HepG2 (cell line): ENCODE results near the gene ARHGAP45. TPM values are rescaled to one million over a fixed set of nuclear protein-coding genes. Genes with fewer than 3 reads are reported as not detected.

Experiments used
- ATAC-seq: fragments of 200-7000 bp; cut with Tn5 transposase; 3 replicates; pipeline ENCODE4 v1.9.1; 2020; ENCODE audit warnings: mild to moderate bottlenecking, moderate library complexity
- BruUV-seq: library from RNA; stranded (reverse); fragments of 400-500 nt; replicated peaks from 2 replicates; lab custom pipeline; 2021; lab: Mats Ljungman, UMichigan
- CTCF ChIA-PET: fragments of 300-600 bp; formaldehyde crosslinking; extraction: SDS; loops from one replicate; lab custom pipeline; 2021; ENCODE audit warnings: low total read pairs, inconsistent platforms, low intra/inter-chr PET ratio; lab: Yijun Ruan, JAX
- POLR2A ChIA-PET: fragments of 350-600 bp; sonication (Branson Sonifier 250); formaldehyde crosslinking; loops from one replicate; lab custom pipeline; 2020; ENCODE audit warnings: antibody characterized with exemption, inconsistent platforms; lab: Yijun Ruan, JAX
- DNase-seq: peaks from one replicate; pipeline ENCODE4 v3.0.0-alpha.2; 2015; ENCODE audit warnings: low spot score
- FAIRE-seq: peaks from 3 replicates; lab custom pipeline; 2011; peaks lifted over from hg19 to GRCh38; lab: Jason Lieb, UNC
- H2AFZ ChIP-seq: one replicate; pipeline ENCODE4 v1.6.1; 2011; ENCODE audit warnings: low read length, inconsistent platforms
- H3K27ac ChIP-seq: fragments of 300-600 bp; 3 replicates; pipeline ENCODE4 v1.8.0; 2011; ENCODE audit warnings: mixed run types, mild to moderate bottlenecking, mixed read lengths, low read length, inconsistent platforms; ENCODE audit not compliant: insufficient read depth; ENCODE audit errors: extremely low read length
- H3K27me3 ChIP-seq, 2 experiments: fragments of 200-600 bp in 1 of 2; 2 replicates in 1 of 2; 3 replicates in 1 of 2; pipeline versions ENCODE4 v1.6.0 to v1.8.0; 2011; ENCODE audit warnings: low read length in 2 of 2, mild to moderate bottlenecking in 2 of 2, moderate library complexity in 2 of 2, inconsistent platforms in 1 of 2; ENCODE audit not compliant: insufficient read depth in 2 of 2, control insufficient read depth in 1 of 2
- H3K36me3 ChIP-seq, 2 experiments: fragments of 200-600 bp in 1 of 2; replicated peaks in 1 of 2; 2 replicates in 1 of 2; 3 replicates in 1 of 2; pipeline versions ENCODE4 v1.5.1 to v1.8.0; 2011; ENCODE audit warnings: low read length in 2 of 2, inconsistent platforms in 1 of 2; ENCODE audit not compliant: insufficient read depth in 2 of 2, control insufficient read depth in 1 of 2
- H3K4me1 ChIP-seq: 2 replicates; pipeline ENCODE4 v1.5.1; 2012; ENCODE audit warnings: low read length, inconsistent platforms; ENCODE audit not compliant: insufficient read depth
- H3K4me2 ChIP-seq: 2 replicates; pipeline ENCODE4 v1.6.0; 2011; ENCODE audit warnings: low read depth, low read length, inconsistent platforms
- H3K4me3 ChIP-seq, 3 experiments: fragments of 200-600 bp in 1 of 3; sonication (generic), shearing (Covaris generic) in 1 of 3; replicated peaks in 1 of 3; 2 replicates each; pipeline ENCODE4 v1.5.1; 2011 to 2016; ENCODE audit warnings: low read length in 3 of 3, inconsistent platforms in 2 of 3, low read depth in 2 of 3, mild to moderate bottlenecking in 2 of 3, control low read depth in 1 of 3, mixed read lengths in 1 of 3; ENCODE audit not compliant: insufficient read depth in 1 of 3
- H3K79me2 ChIP-seq: one replicate; pipeline ENCODE4 v1.6.1; 2011; ENCODE audit warnings: low read length, inconsistent platforms; ENCODE audit not compliant: insufficient read depth
- H3K9ac ChIP-seq: 2 replicates; pipeline ENCODE4 v1.6.0; 2011; ENCODE audit warnings: mild to moderate bottlenecking, low read depth, low read length, inconsistent platforms; ENCODE audit not compliant: insufficient read depth
- H3K9me3 ChIP-seq: 2 replicates; pipeline ENCODE4 v1.5.1; 2012; ENCODE audit warnings: mild to moderate bottlenecking, low read length
- H4K20me1 ChIP-seq: 2 replicates; pipeline ENCODE4 v1.6.0; 2011; ENCODE audit warnings: inconsistent platforms, mild to moderate bottlenecking, low read length, moderate library complexity; ENCODE audit not compliant: insufficient read depth
- DMAP1 ChIP-seq: IDR thresholded peaks from 2 replicates; pipeline ENCODE4 v1.6.1; 2016
- ELF1 ChIP-seq: sonication (generic); formaldehyde crosslinking; IDR thresholded peaks from 2 replicates; pipeline ENCODE4 v1.4.0; 2020; ENCODE audit warnings: missing genetic modification reagents
- EP300 ChIP-seq, 3 experiments: sonication (generic) in 1 of 3; formaldehyde crosslinking in 1 of 3; IDR thresholded peaks; 2 replicates each; pipeline versions ENCODE4 v1.5.1 to v1.6.1; 2011 to 2020; ENCODE audit warnings: low read depth in 2 of 3, low read length in 2 of 3, borderline replicate concordance in 1 of 3, improper control_type of control experiment in 1 of 3, mild to moderate bottlenecking in 1 of 3, missing genetic modification reagents in 1 of 3, moderate library complexity in 1 of 3
- POLR2A ChIP-seq, 2 experiments: IDR thresholded peaks; 2 replicates each; pipeline ENCODE4 v1.6.1; 2011; ENCODE audit warnings: low read depth in 2 of 2, low read length in 2 of 2, mild to moderate bottlenecking in 1 of 2, moderate library complexity in 1 of 2; ENCODE audit not compliant: insufficient read depth in 1 of 2
- RBFOX2 ChIP-seq: fragments of 200-400 bp; formaldehyde crosslinking; IDR thresholded peaks from 2 replicates; pipeline ENCODE4 v1.6.1; 2017; ENCODE audit warnings: low read depth, mild to moderate bottlenecking, low read length
- ZKSCAN1 ChIP-seq: fragments of 150-350 bp; IDR thresholded peaks from 2 replicates; pipeline ENCODE4 v1.6.1; 2014; ENCODE audit warnings: low read length
- ZNF367 ChIP-seq: sonication (generic); formaldehyde crosslinking; IDR thresholded peaks from 2 replicates; pipeline ENCODE4 v1.4.0; 2020; ENCODE audit warnings: missing genetic modification reagents, borderline replicate concordance
- WGBS: methylation state at CpG from one replicate; pipeline ENCODE4 v1.1.6; 2017; ENCODE audit warnings: low lambda C conversion rate; 5-methylcytosine and 5-hydroxymethylcytosine counted together
- in situ Hi-C: cut with HindIII; loops from 2 replicates; pipeline ENCODE4 v1.10.0; 2017; ENCODE audit warnings: low pct_unique_long_range_greater_than_20kb; ENCODE audit not compliant: extremely low pct_ligation_motif_present
- intact Hi-C: fragments of 100-400 bp; cut with micrococcal nuclease; formaldehyde crosslinking; loops from one replicate; pipeline ENCODE4 v1.10.0; 2022; ENCODE audit not compliant: unreplicated experiment
- polyA plus RNA-seq, 8 experiments: library from polyadenylated mRNA; depleted of rRNA in 3 of 8; stranded (reverse) in 7 of 8; unstranded in 1 of 8; fragments of >200 nt; fragmentation: Illumina TruSeq in 4 of 8; extraction: Trizol in 4 of 8; gene quantifications; 2 replicates each; pipeline versions ENCODE4 v1.2.1 to v1.2.3, GENCODE V29; 2011 to 2016; ENCODE audit warnings: low read depth in 4 of 8, missing spikeins in 1 of 8, mixed read lengths in 1 of 8; ENCODE audit not compliant: insufficient read depth in 1 of 8
- total RNA-seq, 5 experiments: library from RNA; depleted of rRNA; stranded (reverse); fragments of >200 nt; fragmentation: Illumina TruSeq; extraction: Trizol; gene quantifications; 2 replicates each; pipeline ENCODE4 v1.2.3, GENCODE V29; 2016; ENCODE audit warnings: low read depth in 1 of 5
- TF ChIP-seq, protein P1 (sequence below): sonication (generic); formaldehyde crosslinking; IDR thresholded peaks from 2 replicates; pipeline ENCODE4 v1.5.0; 2020; ENCODE audit warnings: mild to moderate bottlenecking, missing genetic modification reagents, borderline replicate concordance
- TF ChIP-seq, protein P2 (sequence below): sonication (generic); formaldehyde crosslinking; conservative IDR thresholded peaks from 2 replicates; pipeline ENCODE4 v1.8.1; 2023; ENCODE audit warnings: missing genetic modification reagents

ARHGAP45 gene
- total and polyA plus RNA-seq, 2 of the 13 experiments (the other 11 are each of a cell fraction or from before 2014, with no cell fraction given), result 0.84 to 32.0 TPM

DNA sequence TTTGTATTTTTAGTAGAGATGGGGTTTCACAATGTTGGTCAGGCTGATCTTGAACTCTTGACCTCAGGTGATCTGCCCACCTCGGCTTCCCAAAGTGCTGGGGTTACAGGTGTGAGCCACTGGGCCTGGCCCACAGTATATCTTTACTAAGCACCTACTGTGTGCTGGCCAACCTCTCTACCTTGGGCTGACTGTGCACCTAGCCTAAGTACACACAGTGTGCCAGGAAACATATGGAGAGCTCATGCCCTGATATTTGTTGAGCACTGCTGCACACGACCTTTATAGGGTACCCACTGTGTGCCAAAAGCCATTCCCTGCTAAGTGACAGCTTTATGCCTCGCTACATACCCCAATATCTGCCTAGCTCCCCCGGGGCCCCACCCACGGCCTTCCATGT, 6.3 kb upstream of the ARHGAP45 start:
- no peaks in the 10 kb centered on the region; a peak in 1 of 5 replicates for H3K27me3 ChIP-seq
- peaks cover 6 to 19% of the 10 kb centered on the region in 2 experiments; a peak in 4 of 5 replicates for H3K36me3 ChIP-seq
- FAIRE-seq, result no peak
- H3K4me3 ChIP-seq, result no peak overlapping the region
- ChIA-PET POLR2A (no interaction called here), CTCF (no interaction called here)
- intact Hi-C loops (no loop called here), in situ Hi-C loops (no loop called here)
- TF ChIP-seq ZKSCAN1, result peak; percentile 75
- TF ChIP-seq, protein P1, sequence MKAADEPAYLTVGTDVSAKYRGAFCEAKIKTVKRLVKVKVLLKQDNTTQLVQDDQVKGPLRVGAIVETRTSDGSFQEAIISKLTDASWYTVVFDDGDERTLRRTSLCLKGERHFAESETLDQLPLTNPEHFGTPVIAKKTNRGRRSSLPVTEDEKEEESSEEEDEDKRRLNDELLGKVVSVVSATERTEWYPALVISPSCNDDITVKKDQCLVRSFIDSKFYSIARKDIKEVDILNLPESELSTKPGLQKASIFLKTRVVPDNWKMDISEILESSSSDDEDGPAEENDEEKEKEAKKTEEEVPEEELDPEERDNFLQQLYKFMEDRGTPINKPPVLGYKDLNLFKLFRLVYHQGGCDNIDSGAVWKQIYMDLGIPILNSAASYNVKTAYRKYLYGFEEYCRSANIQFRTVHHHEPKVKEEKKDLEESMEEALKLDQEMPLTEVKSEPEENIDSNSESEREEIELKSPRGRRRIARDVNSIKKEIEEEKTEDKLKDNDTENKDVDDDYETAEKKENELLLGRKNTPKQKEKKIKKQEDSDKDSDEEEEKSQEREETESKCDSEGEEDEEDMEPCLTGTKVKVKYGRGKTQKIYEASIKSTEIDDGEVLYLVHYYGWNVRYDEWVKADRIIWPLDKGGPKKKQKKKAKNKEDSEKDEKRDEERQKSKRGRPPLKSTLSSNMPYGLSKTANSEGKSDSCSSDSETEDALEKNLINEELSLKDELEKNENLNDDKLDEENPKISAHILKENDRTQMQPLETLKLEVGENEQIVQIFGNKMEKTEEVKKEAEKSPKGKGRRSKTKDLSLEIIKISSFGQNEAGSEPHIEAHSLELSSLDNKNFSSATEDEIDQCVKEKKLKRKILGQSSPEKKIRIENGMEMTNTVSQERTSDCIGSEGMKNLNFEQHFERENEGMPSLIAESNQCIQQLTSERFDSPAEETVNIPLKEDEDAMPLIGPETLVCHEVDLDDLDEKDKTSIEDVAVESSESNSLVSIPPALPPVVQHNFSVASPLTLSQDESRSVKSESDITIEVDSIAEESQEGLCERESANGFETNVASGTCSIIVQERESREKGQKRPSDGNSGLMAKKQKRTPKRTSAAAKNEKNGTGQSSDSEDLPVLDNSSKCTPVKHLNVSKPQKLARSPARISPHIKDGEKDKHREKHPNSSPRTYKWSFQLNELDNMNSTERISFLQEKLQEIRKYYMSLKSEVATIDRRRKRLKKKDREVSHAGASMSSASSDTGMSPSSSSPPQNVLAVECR (CRISPR knock-in tag), result no peak
- H2AFZ ChIP-seq, result no peak overlapping the region
- no peak overlapping the region for H3K27ac ChIP-seq
- 68% methylated on average over 5 of the region's 5 CpGs for WGBS
- no TSS peak for BruUV-seq
- no peak for DNase-seq
- H3K79me2 ChIP-seq, result no peaks in the 10 kb centered on the region
- H3K9ac ChIP-seq, result no peak overlapping the region
- H3K4me2 ChIP-seq, result no peak overlapping the region
- no peaks in the 10 kb centered on the region for H3K9me3 ChIP-seq
- no peak for ATAC-seq
- H4K20me1 ChIP-seq, result no peaks in the 10 kb centered on the region
- peaks cover 18% of the 10 kb centered on the region for H3K4me1 ChIP-seq

- DNase-seq, result no peak
- no peaks in the 10 kb centered on the region; a peak in 1 of 5 replicates for H3K27me3 ChIP-seq
- H2AFZ ChIP-seq, result no peak overlapping the region
- H3K9me3 ChIP-seq, result no peaks in the 10 kb centered on the region
- no peaks in the 10 kb centered on the region for H3K79me2 ChIP-seq
- no peak for FAIRE-seq
- intact Hi-C loops, result no loop called here
- H4K20me1 ChIP-seq, result no peaks in the 10 kb centered on the region
- WGBS, result 100% methylated on average over 11 of the region's 20 CpGs
- H3K4me2 ChIP-seq, result no peak overlapping the region
- no TSS peak for BruUV-seq
- in situ Hi-C loops, result no loop called here
- no peak for ATAC-seq
- H3K4me1 ChIP-seq, result peaks cover 29% of the 10 kb centered on the region
- H3K9ac ChIP-seq, result no peak overlapping the region
- no peak overlapping the region for H3K27ac ChIP-seq
- ChIA-PET CTCF (no interaction called here), POLR2A (no interaction called here)
- H3K36me3 ChIP-seq, result peaks cover 5 to 8% of the 10 kb centered on the region in 2 experiments; a peak in 3 of 5 replicates
- no peak overlapping the region for H3K4me3 ChIP-seq
- TF ChIP-seq, protein P2, sequence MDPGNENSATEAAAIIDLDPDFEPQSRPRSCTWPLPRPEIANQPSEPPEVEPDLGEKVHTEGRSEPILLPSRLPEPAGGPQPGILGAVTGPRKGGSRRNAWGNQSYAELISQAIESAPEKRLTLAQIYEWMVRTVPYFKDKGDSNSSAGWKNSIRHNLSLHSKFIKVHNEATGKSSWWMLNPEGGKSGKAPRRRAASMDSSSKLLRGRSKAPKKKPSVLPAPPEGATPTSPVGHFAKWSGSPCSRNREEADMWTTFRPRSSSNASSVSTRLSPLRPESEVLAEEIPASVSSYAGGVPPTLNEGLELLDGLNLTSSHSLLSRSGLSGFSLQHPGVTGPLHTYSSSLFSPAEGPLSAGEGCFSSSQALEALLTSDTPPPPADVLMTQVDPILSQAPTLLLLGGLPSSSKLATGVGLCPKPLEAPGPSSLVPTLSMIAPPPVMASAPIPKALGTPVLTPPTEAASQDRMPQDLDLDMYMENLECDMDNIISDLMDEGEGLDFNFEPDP (CRISPR knock-in tag), result no peak
- no peak for TF ChIP-seq DMAP1
- no peak for TF ChIP-seq EP300 (IDR thresholded peaks at IDR 0.05; ENCODE audit: low read depth in 2 of 2, low read length in 2 of 2)
- TF ChIP-seq EP300 (CRISPR knock-in tag; IDR thresholded peaks at IDR 0.05; ENCODE audit: borderline replicate concordance), result no peak
- no peak for TF ChIP-seq ZNF367 (CRISPR knock-in tag)
- peak; percentile 55; the same call in 1 of the 2 replicates for TF ChIP-seq RBFOX2
- no peak for TF ChIP-seq ELF1
- peak in 1 of 2 experiments; percentile 17; a peak in 1 of 4 replicates for TF ChIP-seq POLR2A (IDR thresholded peaks at IDR 0.05; ENCODE audit: insufficient read depth in 1 of 2, low read depth in 2 of 2, low read length in 2 of 2)
Measured at GRCh38 chr19:1061987-1062386, 5.0 kb upstream of the ARHGAP45 start.
